Fibroblast of skin of left biceps (primary cell): ENCODE measurements around the gene RIT2.
"Not testable (repeated sequence)": the region's sequence is repeated elsewhere in the genome, so short reads cannot be mapped to it uniquely, and the experiment has no call there.

Source experiments
- DNase-seq, 2 experiments: peaks; one replicate each; pipeline ENCODE4 v3.0.0-alpha.2; 2013; ENCODE audit warnings: low read depth in 2 of 2

RIT2 gene

DNA sequence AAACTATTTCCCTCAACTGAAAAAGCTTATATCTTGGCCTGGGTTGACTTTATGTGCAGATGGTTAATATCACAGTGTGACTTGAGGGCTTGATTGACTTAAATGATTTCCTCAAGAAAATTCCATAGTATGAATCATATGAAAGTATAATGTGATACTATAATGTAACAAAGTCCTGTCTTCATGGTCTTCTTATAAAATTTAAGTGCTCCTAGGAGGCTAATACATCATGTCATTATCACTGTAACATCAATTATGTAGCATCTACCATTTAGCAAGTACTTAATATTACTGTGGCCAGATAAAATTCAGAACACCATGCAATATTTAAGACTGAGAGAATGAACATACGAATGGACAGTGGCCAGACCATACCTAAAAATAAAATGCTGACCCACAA, 276.1 kb downstream of the RIT2 start:
- DNase-seq = no peak

- DNase-seq = no peak
Measured at GRCh38 chr18:42838546-42839145, 276.8 kb downstream of the RIT2 start.

GRCh38 chr18:42830936-42831335, 284.5 kb downstream of the RIT2 start:
- no peak for DNase-seq

GRCh38 chr18:42828881-42829280, 286.6 kb downstream of the RIT2 start:
- DNase-seq = no peak

- DNase-seq = no peak
Measured at GRCh38 chr18:42824178-42824577, 291.3 kb downstream of the RIT2 start.

GRCh38 chr18:42822711-42823110, 292.8 kb downstream of the RIT2 start:
- DNase-seq = no peak

DNA sequence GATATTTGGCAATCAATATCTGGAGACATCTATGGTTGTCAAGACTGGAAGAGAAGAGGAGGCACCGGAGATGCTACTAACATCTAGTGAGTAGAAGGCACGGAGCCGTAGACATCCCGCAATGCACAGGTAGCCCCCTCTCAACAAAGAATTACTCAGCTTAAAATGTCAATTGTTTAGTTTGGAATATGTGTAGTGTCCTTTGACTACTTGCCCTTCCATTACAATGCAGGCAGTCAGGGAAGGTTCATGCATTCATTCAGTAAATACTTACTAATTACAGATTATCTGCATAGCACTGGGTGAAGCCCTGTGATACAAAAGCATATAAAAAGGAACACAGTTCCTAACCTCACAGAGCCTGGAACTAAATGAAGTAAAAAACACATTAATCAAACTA, 294.0 kb downstream of the RIT2 start:
- no peak for DNase-seq

- no peak for DNase-seq
Measured at GRCh38 chr18:42814618-42815017, 300.9 kb downstream of the RIT2 start.

DNA sequence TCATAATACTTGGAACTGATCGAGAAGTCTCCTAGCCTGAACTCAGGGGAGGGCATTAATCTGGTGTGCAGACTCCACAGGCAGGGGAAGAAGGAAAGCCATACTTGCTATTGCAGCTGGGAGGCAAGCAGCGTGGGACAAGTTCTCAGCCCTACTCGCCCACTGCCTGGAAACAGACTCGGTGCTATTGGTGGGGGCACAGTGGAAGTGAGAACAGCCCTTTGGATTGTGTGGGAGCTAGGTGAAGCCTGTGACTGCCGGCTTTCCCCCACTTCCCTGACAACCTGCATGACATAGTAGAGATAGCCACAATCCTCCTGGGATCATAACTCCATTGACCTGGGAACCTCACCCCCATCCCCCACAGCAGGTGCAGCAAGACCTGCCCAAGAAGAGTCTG, 301.3 kb downstream of the RIT2 start:
- no peak for DNase-seq

DNA sequence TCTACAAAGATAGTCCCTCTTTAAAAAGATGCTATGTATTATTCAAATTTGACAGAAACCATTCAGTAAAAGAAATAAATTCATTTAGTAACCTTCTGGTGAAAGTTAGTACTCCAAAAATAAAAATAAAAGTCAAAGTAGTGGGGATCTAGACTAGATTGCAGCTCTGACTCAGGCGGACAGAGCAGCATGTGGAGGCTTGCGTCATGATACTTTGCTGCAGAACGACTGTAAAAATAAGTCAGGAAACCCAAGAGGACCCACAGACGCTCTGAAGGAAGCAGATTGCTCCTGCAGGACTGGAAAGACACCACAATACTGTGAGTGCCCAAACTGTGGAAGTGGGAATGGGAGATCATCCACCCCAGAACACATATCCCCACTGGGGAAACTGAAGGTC, 301.9 kb downstream of the RIT2 start:
- DNase-seq = no peak

DNA sequence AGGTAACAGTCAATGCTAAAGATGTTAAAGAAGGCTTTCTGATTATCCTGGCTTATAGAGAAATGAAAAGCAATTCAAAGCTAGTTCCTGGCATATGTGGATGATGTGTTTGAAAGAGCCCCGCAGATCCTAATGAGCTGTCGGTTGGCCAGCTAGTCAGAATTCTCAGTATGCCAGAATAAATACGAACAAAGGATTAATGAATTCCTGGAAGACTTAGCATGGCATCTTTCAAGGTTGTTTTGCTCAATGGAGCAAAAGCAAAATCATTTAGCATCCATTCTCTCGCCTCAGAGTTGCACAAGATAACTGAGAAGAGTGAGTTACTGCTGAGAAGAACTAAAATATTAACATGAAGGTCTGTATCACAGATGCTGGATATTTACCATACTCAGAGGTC, 307.6 kb downstream of the RIT2 start:
- DNase-seq = no peak

DNA sequence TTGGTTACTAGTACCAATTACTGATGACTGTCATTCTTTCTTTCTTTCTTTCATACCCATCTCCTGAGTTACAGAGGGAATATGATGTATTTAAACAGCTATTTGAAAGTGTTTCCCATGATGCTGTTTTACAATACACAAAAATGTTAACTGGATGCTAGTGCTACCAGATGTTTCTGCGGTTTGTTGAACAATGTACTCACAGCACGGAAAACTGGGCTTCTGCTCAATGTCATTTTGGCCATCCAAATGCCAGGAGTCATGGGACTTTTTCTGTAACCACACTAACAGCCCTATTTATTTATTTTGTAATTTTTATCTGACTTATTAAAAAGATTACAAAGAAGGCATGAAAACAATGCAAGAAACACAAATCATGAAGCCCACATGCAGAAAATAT, 313.8 kb downstream of the RIT2 start:
- DNase-seq = no peak

- no peak for DNase-seq
Measured at GRCh38 chr18:42798606-42799170, 316.8 kb downstream of the RIT2 start.

DNA sequence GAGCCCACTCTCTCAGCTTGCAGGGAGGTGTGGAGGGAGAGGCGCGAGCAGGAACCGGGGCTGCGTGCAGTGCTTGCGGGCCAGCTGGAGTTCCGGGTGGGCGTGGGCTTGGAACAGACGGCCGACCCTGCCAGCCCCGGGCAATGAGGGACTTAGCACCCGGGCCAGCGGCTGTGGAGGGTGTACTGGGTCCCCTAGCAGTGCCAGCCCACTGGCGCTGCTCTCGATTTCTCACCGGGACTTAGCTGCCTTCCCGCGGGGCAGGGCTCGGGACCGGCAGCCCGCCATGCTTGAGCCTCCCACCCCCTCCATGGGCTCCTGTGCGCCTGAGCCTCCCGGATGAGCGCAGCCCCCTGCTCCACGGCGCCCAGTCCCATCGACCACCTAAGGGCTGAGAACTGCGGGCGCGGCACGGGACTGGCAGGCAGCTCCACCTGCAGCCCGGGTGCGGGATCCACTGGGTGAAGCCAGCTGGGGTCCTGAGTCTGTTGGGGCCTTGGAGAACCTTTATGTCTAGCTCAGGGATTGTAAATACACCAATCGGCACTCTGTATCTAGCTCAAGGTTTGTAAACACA, 320.2 kb downstream of the RIT2 start:
- DNase-seq = not testable (repeated sequence)

GRCh38 chr18:42792731-42793130, 322.8 kb downstream of the RIT2 start:
- no peak for DNase-seq

DNA sequence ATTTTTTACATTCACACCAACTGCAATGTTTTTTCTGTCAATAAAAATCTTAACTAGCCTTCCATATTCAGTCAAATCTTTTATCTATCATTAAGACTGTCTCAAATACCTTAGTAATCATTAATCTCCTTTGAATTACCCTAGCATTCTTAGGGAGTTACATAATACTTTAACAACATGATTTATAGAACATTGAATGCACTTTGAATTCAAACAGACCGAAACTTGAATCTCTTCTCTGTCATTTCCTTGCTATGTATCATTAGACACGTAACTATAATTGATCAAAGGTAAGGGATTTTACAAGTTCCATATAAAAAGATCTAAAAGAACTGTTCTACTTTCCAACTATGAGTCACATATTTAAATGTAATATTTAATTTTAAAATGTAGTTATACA, 330.9 kb downstream of the RIT2 start:
- no peak for DNase-seq

DNA sequence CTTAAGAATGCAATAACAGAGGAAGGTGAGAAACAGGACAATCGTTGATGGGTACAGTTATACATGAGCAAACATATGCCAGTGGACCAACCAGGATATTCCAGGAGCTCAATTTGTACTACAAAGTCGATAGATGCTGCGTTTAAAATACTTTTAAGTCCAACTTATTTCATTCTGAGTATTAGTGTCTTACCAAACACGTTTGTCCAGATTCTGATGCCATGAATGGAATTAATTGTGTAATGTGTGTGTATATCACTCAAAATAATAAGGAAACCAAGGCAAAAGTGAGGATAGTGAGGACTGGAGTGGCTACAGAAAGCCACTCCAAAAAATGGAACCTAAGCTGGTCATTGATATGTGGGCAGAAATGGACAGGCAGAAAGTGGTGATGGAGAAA, 332.6 kb downstream of the RIT2 start:
- DNase-seq = no peak

- no peak for DNase-seq
Measured at GRCh38 chr18:42781298-42781815, 334.1 kb downstream of the RIT2 start.

DNA sequence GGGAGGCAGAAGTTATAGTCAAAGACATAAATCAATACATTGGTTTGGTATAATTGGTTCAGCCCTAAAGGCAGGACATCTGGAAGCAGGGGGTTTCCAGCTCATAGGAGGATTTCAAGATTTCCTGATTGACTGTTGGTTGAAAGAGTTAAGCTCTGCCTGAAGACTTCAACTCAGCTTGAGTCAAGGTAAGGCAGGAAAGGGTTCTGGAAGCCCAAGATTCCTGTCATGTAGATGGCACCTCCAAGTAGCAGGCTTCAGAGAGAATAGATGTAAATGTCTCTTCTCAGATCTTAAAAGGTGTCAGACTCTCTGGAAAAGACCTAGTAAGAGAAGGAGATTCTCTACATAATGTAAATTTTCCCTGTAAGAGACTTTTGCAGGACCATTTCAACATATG, 335.3 kb downstream of the RIT2 start:
- DNase-seq = no peak

DNA sequence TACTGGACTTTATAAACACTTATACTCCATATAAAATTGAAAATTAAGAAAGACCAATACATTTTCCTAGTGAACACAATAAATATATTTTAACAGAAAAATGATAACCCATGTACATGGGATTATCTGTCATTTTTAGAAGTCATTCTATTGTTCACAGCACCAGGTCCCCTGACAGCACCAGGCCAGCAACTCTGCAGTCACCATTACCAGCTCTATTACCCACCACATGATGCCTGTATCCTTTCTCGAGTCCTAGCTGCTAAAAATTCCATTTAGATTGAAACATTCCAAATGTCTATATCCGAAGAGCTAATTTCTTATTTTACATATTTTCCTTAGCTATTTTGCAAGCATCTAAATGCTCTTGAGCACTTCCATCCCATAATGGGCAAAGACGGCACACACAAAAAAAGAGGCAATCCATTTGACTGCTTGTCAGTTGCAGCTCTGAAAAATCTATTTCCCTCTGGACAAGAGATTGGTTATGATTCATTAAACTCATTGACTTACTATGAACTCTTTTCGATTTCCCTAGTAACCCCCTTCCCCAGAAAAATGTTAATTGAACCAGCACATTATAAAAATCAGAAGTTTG, 336.9 kb downstream of the RIT2 start:
- no peak for DNase-seq

DNA sequence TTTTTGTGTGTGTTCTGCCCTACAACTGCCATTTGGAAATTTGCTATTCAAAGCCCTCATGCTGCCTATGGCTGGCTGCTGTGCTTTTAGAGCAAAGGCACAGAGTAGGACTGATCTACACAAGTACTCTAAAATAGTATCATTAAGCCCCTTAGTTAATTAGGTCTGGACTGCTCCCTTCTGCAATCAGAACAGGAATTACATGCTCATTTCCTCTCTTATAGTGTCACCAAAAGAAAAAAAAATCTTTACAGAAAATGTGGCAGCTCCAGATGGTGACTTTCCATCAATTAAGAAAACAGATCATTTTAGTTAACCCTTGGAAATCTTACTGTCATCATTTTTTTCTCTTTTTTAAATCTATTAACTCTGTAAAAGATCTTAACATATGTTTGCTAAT, 337.5 kb downstream of the RIT2 start:
- DNase-seq = no peak

GRCh38 chr18:42773870-42774269, 341.6 kb downstream of the RIT2 start:
- no peak for DNase-seq

DNA sequence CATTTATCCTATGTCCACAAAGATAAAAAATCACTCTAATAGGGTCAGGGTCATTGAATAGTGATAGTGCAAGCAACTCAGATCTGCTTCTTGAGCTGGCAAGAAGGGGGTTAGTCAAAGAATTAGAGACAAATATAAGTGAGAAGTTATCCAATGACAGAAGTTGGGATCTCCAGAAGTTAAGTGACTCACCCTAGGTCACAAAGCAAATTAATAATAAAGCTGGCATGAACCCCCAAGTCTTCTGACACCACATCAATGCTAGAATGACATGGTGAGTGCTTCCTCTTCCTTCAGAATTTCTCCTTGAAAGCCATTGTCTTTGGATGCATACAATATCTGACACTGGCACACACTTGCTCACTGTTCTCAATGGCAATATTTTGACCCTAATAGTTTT, 343.5 kb downstream of the RIT2 start:
- no peak for DNase-seq
